ENCODE results near the gene TAPT1.
"Not testable (repeated sequence)": the region's sequence is repeated elsewhere in the genome, so short reads cannot be mapped to it uniquely, and the experiment has no call there.

The TAPT1 gene

GRCh38 chr4:16225863-16226815 is at the start of gene TAPT1:
Gene TAPT1, minus strand, starts transcription at chr4:16226471. Its CDS starts 14 bp downstream, at chr4:16226457.
- peak; percentile 21 for DNase-seq

GRCh38 chr4:16271411-16271810 is 45.1 kb upstream of the TAPT1 start:
- no peak for DNase-seq

- DNase-seq = no peak
Observed at GRCh38 chr4:16270454-16271328, 44.4 kb upstream of the TAPT1 start.

- not testable (repeated sequence) for DNase-seq
Observed at GRCh38 chr4:16269742-16270453, 43.6 kb upstream of the TAPT1 start.

GRCh38 chr4:16269240-16269639 is 43.0 kb upstream of the TAPT1 start:
- no peak for DNase-seq

- DNase-seq = no peak
Observed at GRCh38 chr4:16268290-16268689, 42.0 kb upstream of the TAPT1 start.

GRCh38 chr4:16267639-16268038 is 41.4 kb upstream of the TAPT1 start:
- no peak for DNase-seq

- DNase-seq = no peak
Observed at GRCh38 chr4:16265820-16266219, 39.5 kb upstream of the TAPT1 start.

GRCh38 chr4:16264798-16265197 is 38.5 kb upstream of the TAPT1 start:
- peak; percentile 0 for DNase-seq

GRCh38 chr4:16263056-16263455 is 36.8 kb upstream of the TAPT1 start:
- DNase-seq = no peak

- DNase-seq = no peak
Observed at GRCh38 chr4:16262188-16262587, 35.9 kb upstream of the TAPT1 start.

GRCh38 chr4:16261313-16261878 is 35.1 kb upstream of the TAPT1 start:
- no peak for DNase-seq

GRCh38 chr4:16259889-16260246 is 33.6 kb upstream of the TAPT1 start:
- no peak for DNase-seq

GRCh38 chr4:16259241-16259888 is 33.1 kb upstream of the TAPT1 start:
- no peak for DNase-seq

GRCh38 chr4:16257611-16258010 is 31.3 kb upstream of the TAPT1 start:
- no peak for DNase-seq

- DNase-seq = no peak
Observed at GRCh38 chr4:16256343-16256742, 30.1 kb upstream of the TAPT1 start.

GRCh38 chr4:16255730-16256129 is 29.5 kb upstream of the TAPT1 start:
- no peak for DNase-seq

- no peak for DNase-seq
Observed at GRCh38 chr4:16253127-16253960, 27.1 kb upstream of the TAPT1 start.

GRCh38 chr4:16250661-16251365 is 24.5 kb upstream of the TAPT1 start:
- no peak for DNase-seq

- no peak for DNase-seq
Observed at GRCh38 chr4:16248605-16249004, 22.3 kb upstream of the TAPT1 start.

- DNase-seq = no peak
Observed at GRCh38 chr4:16245241-16245640, 19.0 kb upstream of the TAPT1 start.

All from NCI-H2171 (cell line).